Esophagus squamous epithelium (tissue), 4 donors: ENCODE measurements around the gene TNS1.

ENCODE experiments used
- CTCF ChIP-seq, 6 experiments: fragments of 450-650 bp in 4 of 6; fragments of 200-600 bp in 2 of 6; sonication (generic) in 2 of 6; IDR thresholded peaks; one replicate each; pipeline ENCODE4 v1.5.1; 2016 to 2019; ENCODE audit warnings: antibody characterized with exemption in 6 of 6, mild to moderate bottlenecking in 4 of 6, moderate library complexity in 4 of 6
- POLR2A ChIP-seq, 4 donors: fragments of 450-650 bp; IDR thresholded peaks; one replicate each; pipeline ENCODE4 v1.6.1; 2017; ENCODE audit warnings: antibody characterized with exemption in 4 of 4, mild to moderate bottlenecking in 4 of 4, moderate library complexity in 3 of 4

GRCh38 chr2:217875138-217875537 lies 127.7 kb downstream of the TNS1 start:
- TF ChIP-seq CTCF (IDR thresholded peaks at IDR 0.05) (no peak), POLR2A (IDR thresholded peaks at IDR 0.05) (no peak)
